HepG2 (cell line): ENCODE results near the gene TLR9. TPM values are rescaled to one million over a fixed set of nuclear protein-coding genes. Genes with fewer than 3 reads are reported as not detected.

Experiments
- ATAC-seq: fragments of 200-7000 bp; cut with Tn5 transposase; 3 replicates; pipeline ENCODE4 v1.9.1; 2020; ENCODE audit warnings: mild to moderate bottlenecking, moderate library complexity
- BruUV-seq: library from RNA; stranded (reverse); fragments of 400-500 nt; replicated peaks from 2 replicates; lab custom pipeline; 2021; lab: Mats Ljungman, UMichigan
- CTCF ChIA-PET: fragments of 300-600 bp; formaldehyde crosslinking; extraction: SDS; loops from one replicate; lab custom pipeline; 2021; ENCODE audit warnings: low total read pairs, inconsistent platforms, low intra/inter-chr PET ratio; lab: Yijun Ruan, JAX
- POLR2A ChIA-PET: fragments of 350-600 bp; sonication (Branson Sonifier 250); formaldehyde crosslinking; loops from one replicate; lab custom pipeline; 2020; ENCODE audit warnings: antibody characterized with exemption, inconsistent platforms; lab: Yijun Ruan, JAX
- DNase-seq: peaks from one replicate; pipeline ENCODE4 v3.0.0-alpha.2; 2015; ENCODE audit warnings: low spot score
- FAIRE-seq: peaks from 3 replicates; lab custom pipeline; 2011; peaks lifted over from hg19 to GRCh38; lab: Jason Lieb, UNC
- H2AFZ ChIP-seq: one replicate; pipeline ENCODE4 v1.6.1; 2011; ENCODE audit warnings: low read length, inconsistent platforms
- H3K27ac ChIP-seq: fragments of 300-600 bp; 3 replicates; pipeline ENCODE4 v1.8.0; 2011; ENCODE audit warnings: mixed run types, mild to moderate bottlenecking, mixed read lengths, low read length, inconsistent platforms; ENCODE audit not compliant: insufficient read depth; ENCODE audit errors: extremely low read length
- H3K27me3 ChIP-seq, 2 experiments: fragments of 200-600 bp in 1 of 2; 2 replicates in 1 of 2; 3 replicates in 1 of 2; pipeline versions ENCODE4 v1.6.0 to v1.8.0; 2011; ENCODE audit warnings: low read length in 2 of 2, mild to moderate bottlenecking in 2 of 2, moderate library complexity in 2 of 2, inconsistent platforms in 1 of 2; ENCODE audit not compliant: insufficient read depth in 2 of 2, control insufficient read depth in 1 of 2
- H3K36me3 ChIP-seq, 2 experiments: fragments of 200-600 bp in 1 of 2; replicated peaks in 1 of 2; 2 replicates in 1 of 2; 3 replicates in 1 of 2; pipeline versions ENCODE4 v1.5.1 to v1.8.0; 2011; ENCODE audit warnings: low read length in 2 of 2, inconsistent platforms in 1 of 2; ENCODE audit not compliant: insufficient read depth in 2 of 2, control insufficient read depth in 1 of 2
- H3K4me1 ChIP-seq: 2 replicates; pipeline ENCODE4 v1.5.1; 2012; ENCODE audit warnings: low read length, inconsistent platforms; ENCODE audit not compliant: insufficient read depth
- H3K4me2 ChIP-seq: 2 replicates; pipeline ENCODE4 v1.6.0; 2011; ENCODE audit warnings: low read depth, low read length, inconsistent platforms
- H3K4me3 ChIP-seq, 3 experiments: fragments of 200-600 bp in 1 of 3; sonication (generic), shearing (Covaris generic) in 1 of 3; replicated peaks in 1 of 3; 2 replicates each; pipeline ENCODE4 v1.5.1; 2011 to 2016; ENCODE audit warnings: low read length in 3 of 3, inconsistent platforms in 2 of 3, low read depth in 2 of 3, mild to moderate bottlenecking in 2 of 3, control low read depth in 1 of 3, mixed read lengths in 1 of 3; ENCODE audit not compliant: insufficient read depth in 1 of 3
- H3K79me2 ChIP-seq: one replicate; pipeline ENCODE4 v1.6.1; 2011; ENCODE audit warnings: low read length, inconsistent platforms; ENCODE audit not compliant: insufficient read depth
- H3K9ac ChIP-seq: 2 replicates; pipeline ENCODE4 v1.6.0; 2011; ENCODE audit warnings: mild to moderate bottlenecking, low read depth, low read length, inconsistent platforms; ENCODE audit not compliant: insufficient read depth
- H3K9me3 ChIP-seq: 2 replicates; pipeline ENCODE4 v1.5.1; 2012; ENCODE audit warnings: mild to moderate bottlenecking, low read length
- H4K20me1 ChIP-seq: 2 replicates; pipeline ENCODE4 v1.6.0; 2011; ENCODE audit warnings: inconsistent platforms, mild to moderate bottlenecking, low read length, moderate library complexity; ENCODE audit not compliant: insufficient read depth
- GPBP1L1 ChIP-seq: sonication (generic); formaldehyde crosslinking; IDR thresholded peaks from 2 replicates; pipeline ENCODE4 v1.5.0; 2020; ENCODE audit warnings: mild to moderate bottlenecking, missing genetic modification reagents
- GRHL1 ChIP-seq: sonication (generic); formaldehyde crosslinking; conservative IDR thresholded peaks from 2 replicates; pipeline ENCODE4 v1.8.0; 2022; ENCODE audit warnings: missing genetic modification reagents
- HNF1A ChIP-seq, 2 experiments: sonication (generic) in 1 of 2; formaldehyde crosslinking in 1 of 2; IDR thresholded peaks; 2 replicates each; pipeline versions ENCODE4 v1.4.0 to v1.6.1; 2016 to 2020; ENCODE audit warnings: borderline replicate concordance in 1 of 2, low read depth in 1 of 2, mild to moderate bottlenecking in 1 of 2, missing genetic modification reagents in 1 of 2
- IRF2 ChIP-seq: IDR thresholded peaks from 2 replicates; pipeline ENCODE4 v1.6.1; 2018; ENCODE audit warnings: missing genetic modification reagents, missing compliant biosample characterization
- PHF20 ChIP-seq: sonication (generic); formaldehyde crosslinking; IDR thresholded peaks from 2 replicates; pipeline ENCODE4 v1.5.0; 2020; ENCODE audit warnings: mild to moderate bottlenecking, missing genetic modification reagents
- SYNCRIP ChIP-seq: fragments of 200-400 bp; formaldehyde crosslinking; IDR thresholded peaks from 2 replicates; pipeline ENCODE4 v1.6.1; 2018; ENCODE audit warnings: mild to moderate bottlenecking, low read depth, low read length; ENCODE audit not compliant: insufficient read depth
- ZEB1 ChIP-seq: IDR thresholded peaks from 2 replicates; pipeline ENCODE4 v1.6.1; 2012; ENCODE audit warnings: mild to moderate bottlenecking, low read depth, inconsistent platforms; ENCODE audit not compliant: insufficient replicate concordance
- ZNF317 ChIP-seq: sonication (generic); formaldehyde crosslinking; IDR thresholded peaks from 2 replicates; pipeline ENCODE4 v1.5.0; 2020; ENCODE audit warnings: mild to moderate bottlenecking, missing genetic modification reagents
- ZSCAN30 ChIP-seq: sonication (generic); formaldehyde crosslinking; IDR thresholded peaks from 2 replicates; pipeline ENCODE4 v1.5.0; 2020; ENCODE audit warnings: mild to moderate bottlenecking, missing genetic modification reagents
- WGBS: methylation state at CpG from one replicate; pipeline ENCODE4 v1.1.6; 2017; ENCODE audit warnings: low lambda C conversion rate; 5-methylcytosine and 5-hydroxymethylcytosine counted together
- in situ Hi-C: cut with HindIII; loops from 2 replicates; pipeline ENCODE4 v1.10.0; 2017; ENCODE audit warnings: low pct_unique_long_range_greater_than_20kb; ENCODE audit not compliant: extremely low pct_ligation_motif_present
- intact Hi-C: fragments of 100-400 bp; cut with micrococcal nuclease; formaldehyde crosslinking; loops from one replicate; pipeline ENCODE4 v1.10.0; 2022; ENCODE audit not compliant: unreplicated experiment
- polyA plus RNA-seq, 8 experiments: library from polyadenylated mRNA; depleted of rRNA in 3 of 8; stranded (reverse) in 7 of 8; unstranded in 1 of 8; fragments of >200 nt; fragmentation: Illumina TruSeq in 4 of 8; extraction: Trizol in 4 of 8; gene quantifications; 2 replicates each; pipeline versions ENCODE4 v1.2.1 to v1.2.3, GENCODE V29; 2011 to 2016; ENCODE audit warnings: low read depth in 4 of 8, missing spikeins in 1 of 8, mixed read lengths in 1 of 8; ENCODE audit not compliant: insufficient read depth in 1 of 8
- total RNA-seq, 5 experiments: library from RNA; depleted of rRNA; stranded (reverse); fragments of >200 nt; fragmentation: Illumina TruSeq; extraction: Trizol; gene quantifications; 2 replicates each; pipeline ENCODE4 v1.2.3, GENCODE V29; 2016; ENCODE audit warnings: low read depth in 1 of 5

TLR9 gene
- total and polyA plus RNA-seq, 2 of the 13 experiments (the other 11 are each of a cell fraction or from before 2014, with no cell fraction given): not detected

GRCh38 chr3:52181543-52181942, 43.9 kb downstream of the TLR9 start:
- Histone ChIP-seq H3K27ac (no peak overlapping the region), H3K36me3 (no peaks in the 10 kb centered on the region), H3K4me1 (peaks cover 87% of the 10 kb centered on the region), H4K20me1 (no peaks in the 10 kb centered on the region), H2AFZ (no peak overlapping the region), H3K9me3 (no peaks in the 10 kb centered on the region), H3K9ac (no peak overlapping the region), H3K79me2 (no peaks in the 10 kb centered on the region), H3K4me3 (no peak overlapping the region), H3K4me2 (peak overlapping the region; percentile 45; the same call in 1 of the 2 replicates), H3K27me3 (no peaks in the 10 kb centered on the region)
- ATAC-seq (no peak), DNase-seq (no peak), FAIRE-seq (no peak)
- BruUV-seq: no TSS peak
- CTCF ChIA-PET: no interaction called here
- intact Hi-C loops: no loop called here
- 0% methylated on average over 1 of the region's 4 CpGs for WGBS
- POLR2A ChIA-PET: interaction anchor here (1.0 to 1.5 kb wide), 4 partner anchors 10 to 108 kb away, joined by 3 to 6 read pairs (median 4); partner anchors contain the start of gene POC1A
- in situ Hi-C loops: no loop called here
- TF ChIP-seq GPBP1L1: no peak
- no peak for TF ChIP-seq SYNCRIP
- no peak for TF ChIP-seq IRF2 (CRISPR knock-in tag)
- TF ChIP-seq GRHL1 (CRISPR knock-in tag): no peak
- no peak for TF ChIP-seq ZEB1
- no peak for TF ChIP-seq ZNF317
- no peak for TF ChIP-seq HNF1A (IDR thresholded peaks at IDR 0.05; ENCODE audit: low read depth)
- TF ChIP-seq HNF1A (CRISPR knock-in tag; IDR thresholded peaks at IDR 0.05; ENCODE audit: borderline replicate concordance): no peak
- TF ChIP-seq PHF20 (CRISPR knock-in tag): no peak
- TF ChIP-seq ZSCAN30 (CRISPR knock-in tag): no peak
